Stimulated activated CD8-positive, alpha-beta memory T cell treated with anti-CD3 and anti-CD28 coated beads, Interleukin-7, amount 100 ng/mL, for 4 hours (primary cell): ENCODE measurements around the gene PDZD8.
"Not testable (repeated sequence)": the region's sequence is repeated elsewhere in the genome, so short reads cannot be mapped to it uniquely, and the experiment has no call there.

Source experiments
- DNase-seq, 2 donors: peaks; one replicate each; pipeline ENCODE4 v3.0.0-alpha.2; 2020; ENCODE audit warnings: low read depth in 2 of 2

Gene PDZD8

DNA sequence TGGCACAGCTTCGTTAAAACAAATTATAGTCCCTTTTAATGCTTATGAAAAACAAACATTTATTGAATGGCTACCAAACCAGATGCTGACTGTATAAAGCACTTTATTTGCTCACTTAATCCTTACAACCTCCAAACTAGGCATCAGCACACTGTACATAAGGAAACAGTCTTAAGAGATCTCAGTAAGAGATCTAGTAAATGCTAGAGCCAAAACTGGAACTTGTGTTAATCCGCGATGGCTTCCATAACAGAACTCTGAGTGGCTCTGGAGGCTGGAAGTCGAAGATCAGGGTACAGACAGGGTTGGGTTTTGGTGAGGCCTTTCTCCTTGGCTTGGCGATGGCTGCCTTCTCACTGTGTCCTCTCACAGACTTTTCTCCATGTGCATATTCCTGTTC lies 27.0 kb downstream of the PDZD8 start:
- no peak for DNase-seq

DNA sequence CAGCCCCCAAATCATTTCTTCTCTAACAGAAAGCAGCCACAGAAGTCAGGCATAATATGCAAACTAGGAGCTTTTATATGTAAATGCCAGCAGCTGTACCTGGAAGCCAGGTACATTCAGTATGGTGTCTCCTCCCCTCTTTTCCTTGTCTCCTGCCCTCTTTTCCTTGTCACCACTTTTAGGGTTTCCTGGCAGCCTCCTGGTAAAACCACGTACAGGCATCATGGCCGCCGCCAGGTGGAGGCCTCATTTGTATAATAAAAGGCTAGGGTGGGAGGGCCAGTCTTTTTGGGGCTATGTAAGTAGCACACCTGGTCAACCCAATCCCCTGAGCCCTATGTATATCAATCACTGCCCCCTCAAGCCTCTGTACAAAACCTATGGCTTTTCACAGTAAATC lies 28.7 kb downstream of the PDZD8 start:
- no peak for DNase-seq

DNA sequence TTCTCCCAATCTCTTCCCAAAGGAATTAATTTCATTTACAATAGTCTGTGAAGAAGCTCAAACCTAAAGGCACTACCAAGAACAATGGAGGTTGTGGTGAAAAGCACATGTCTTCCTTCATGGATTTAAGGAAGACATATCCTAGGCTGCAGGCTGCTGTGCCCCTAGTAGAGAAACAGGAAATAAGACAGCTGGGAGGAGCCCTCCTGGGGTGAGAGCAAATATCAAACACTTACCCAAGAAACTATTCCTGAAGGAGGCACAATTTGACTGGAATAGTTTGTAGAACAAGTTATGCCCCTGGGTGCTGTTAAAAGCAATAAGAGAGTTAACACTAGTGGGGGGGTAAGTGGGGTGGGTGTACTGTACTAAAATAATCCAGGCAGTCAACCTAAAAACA lies 30.1 kb downstream of the PDZD8 start:
- no peak for DNase-seq

DNA sequence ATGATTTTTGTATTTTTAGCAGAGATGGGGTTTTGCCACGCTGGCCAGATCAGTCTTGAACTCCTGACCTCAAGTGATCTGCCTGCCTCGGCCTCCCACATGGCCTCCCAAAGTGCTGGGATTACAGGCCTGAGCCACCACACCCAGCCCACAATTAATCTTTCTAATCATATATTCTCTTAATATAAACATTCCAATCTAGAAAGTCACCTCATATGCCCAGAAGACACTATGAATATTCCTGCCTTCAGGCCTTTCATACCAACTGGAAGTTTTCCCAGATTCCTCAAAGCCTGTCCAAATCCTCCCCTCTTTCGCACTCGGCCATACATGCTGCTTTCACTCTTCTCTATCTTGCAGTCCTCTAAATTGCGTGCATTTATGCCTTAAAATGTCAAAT lies 32.6 kb downstream of the PDZD8 start:
- no peak for DNase-seq

DNA sequence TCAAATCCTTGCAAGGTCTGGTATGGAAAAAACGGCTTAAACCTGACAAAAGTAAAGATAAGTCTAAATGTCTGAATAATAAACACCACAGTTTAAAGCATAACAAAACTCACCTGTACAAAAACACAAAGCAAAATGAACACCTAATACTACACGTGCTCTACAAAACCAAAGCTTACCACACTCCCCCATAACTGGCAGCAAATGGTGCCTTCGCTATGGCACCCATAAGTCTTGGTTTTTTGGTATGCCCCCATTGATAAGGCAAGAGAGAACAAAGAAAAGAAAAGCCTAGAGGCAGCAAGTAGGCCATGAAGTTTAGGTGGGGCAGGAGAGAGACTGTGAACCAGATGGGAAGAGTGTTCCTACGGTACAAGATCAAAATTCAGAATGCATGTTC lies 34.2 kb downstream of the PDZD8 start:
- DNase-seq: no peak

DNA sequence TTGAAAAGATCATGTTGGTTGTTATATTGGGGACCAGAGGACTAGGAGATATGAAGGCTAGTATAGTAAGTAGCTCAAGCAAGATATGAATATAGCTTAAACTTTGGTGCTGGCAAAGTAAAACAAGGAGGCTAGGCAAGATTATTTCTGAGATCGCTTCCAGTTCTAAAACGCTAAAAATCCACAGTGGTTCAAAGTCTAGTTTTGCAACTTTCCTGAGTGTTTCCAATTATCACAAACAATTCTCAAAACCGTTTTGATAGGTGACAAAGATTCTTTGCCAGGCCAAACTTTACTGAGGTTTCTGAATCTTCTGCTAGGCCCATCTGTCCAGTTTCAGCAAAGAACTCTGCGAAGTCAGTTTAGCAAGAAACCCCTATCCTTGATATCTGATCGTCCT lies 35.3 kb downstream of the PDZD8 start:
- no peak for DNase-seq

DNA sequence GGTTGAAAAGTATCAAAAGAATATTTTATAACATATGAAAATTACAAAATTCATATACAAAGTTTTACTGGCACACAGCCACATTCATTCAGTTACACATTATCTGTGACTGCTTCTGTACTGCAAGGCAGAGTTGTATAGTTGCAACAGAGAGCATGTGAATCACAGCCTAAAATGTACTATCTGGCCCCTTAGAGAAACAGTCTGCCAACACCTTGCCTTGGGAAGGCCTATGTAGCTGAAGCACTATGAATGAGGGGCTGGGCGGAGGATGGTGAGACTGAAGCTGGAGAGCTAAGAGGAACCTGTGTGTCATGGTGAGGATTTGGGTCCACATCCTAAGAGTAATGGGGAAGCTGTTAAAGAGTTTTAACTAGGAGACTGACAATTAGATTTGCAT lies 35.7 kb downstream of the PDZD8 start:
- DNase-seq: no peak

DNA sequence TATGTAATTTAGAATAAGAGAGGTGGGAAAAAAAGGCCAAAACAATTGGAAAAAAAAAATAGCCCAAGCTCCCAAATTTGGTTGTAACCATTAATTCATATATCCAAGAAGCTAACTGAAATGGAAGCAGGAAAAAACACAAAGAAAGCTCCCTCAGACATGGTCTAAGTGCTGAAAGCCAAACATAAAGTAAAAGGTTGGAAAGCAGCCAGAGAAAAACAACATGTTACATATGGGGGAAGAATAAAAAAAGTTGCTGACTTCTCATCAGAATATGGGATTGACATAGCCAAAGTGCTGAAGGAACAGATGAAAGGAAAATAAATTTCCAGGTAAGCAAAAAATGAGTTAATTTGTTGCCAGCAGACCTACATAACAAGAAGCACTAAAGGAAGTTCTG lies 40.3 kb downstream of the PDZD8 start:
- DNase-seq: no peak

DNA sequence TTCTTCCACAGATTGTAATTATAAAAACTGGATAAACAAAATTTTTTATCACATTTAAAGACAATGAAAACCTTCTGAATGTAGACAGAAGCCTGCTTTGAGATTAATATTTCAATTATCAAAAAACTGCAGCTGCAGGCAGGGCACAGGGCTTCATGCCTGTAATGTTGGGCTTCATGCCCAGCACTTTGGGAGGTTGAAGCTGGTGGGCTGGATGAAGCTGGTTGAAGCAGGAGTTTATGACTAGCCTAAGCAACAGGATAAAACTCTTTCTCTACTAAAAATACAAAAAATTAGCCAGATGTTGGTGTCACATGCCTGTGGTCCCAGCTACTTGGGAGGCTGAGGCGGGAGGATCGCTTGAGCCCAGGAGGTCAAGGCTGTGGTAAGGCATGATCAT lies 41.2 kb downstream of the PDZD8 start:
- DNase-seq: no peak

DNA sequence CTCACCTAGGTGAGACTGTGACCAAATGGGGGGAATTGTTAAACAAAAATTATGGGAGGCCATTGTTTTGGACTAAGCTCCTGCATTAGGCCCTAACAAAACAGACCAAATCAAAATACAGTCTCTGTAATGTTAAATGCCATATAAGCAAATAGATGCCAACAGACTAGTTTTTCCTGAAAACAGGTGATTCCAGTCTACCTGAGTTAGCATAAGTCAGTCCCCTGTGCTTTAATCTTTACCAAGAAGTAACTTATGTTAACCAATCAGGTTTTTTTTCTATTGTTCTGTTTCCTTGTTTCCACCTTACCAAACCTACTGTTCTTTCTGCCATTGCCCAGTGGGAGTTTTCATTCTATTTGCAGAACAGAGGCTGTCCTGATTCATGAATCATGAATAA lies 48.0 kb downstream of the PDZD8 start:
- DNase-seq: no peak

DNA sequence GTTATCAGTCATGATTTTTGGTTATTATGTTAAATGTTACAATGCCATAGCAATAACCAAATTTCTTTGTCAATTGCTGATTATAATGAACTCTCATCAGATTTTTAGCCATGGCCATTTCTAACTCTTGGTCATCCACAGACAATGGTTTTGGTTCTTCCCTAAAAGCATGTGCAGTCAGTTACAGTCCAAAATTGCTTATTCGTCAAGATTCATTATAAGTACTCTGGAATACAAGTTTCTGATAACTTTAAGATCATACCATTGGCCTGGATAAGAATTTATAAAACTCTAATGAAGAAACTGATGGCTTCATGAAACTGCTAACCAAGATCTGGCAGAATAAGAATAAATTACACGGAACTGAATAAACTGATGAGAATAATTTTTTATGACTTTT lies 50.9 kb downstream of the PDZD8 start:
- no peak for DNase-seq

DNA sequence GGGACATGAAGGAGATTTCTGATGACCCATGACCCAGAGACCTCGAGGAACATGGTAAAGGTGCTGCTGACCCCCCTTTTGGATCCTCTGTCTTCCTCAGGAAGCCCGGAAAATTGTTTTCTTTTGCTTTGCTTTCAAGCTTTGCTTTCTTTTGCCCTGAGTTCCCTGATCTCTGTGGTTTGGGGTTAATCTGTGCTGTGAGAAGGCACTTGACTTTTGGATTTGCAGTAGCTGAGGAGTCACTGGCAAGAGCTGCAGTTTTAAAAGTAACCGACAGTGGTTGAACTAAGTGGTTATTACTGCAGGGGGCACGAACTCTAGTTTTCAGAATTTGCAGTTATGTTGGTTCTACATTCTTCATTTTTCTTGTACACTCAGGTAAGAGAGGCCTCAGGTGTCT lies 53.0 kb downstream of the PDZD8 start:
- no peak for DNase-seq

DNA sequence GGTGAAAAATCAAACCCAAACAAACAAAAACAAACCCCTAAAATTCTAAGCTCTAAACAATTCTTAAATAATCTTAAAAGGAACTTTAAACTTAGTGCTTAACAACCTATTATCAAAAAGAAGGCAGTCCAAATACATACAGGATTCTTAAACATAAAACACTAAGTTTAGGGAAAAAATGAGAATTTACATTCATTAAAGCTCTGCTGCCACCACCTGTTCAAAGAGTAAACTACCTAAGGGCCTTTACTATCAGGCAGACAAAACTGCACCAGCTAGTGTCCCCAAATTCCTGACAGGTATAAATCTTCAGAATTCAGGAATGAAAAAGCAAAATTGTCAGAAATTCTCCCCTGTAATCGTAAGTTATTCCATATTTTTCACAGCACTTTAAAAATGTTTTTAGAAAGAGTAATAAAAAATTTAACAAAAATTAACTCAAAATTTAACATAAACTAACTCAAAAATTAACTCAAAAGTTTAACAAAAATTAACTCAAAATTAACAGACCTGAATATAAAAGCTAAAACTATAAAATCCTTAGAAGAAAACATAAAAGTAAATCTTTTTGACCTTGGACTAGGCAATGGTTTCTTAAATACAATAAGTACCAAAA lies 55.1 kb downstream of the PDZD8 start:
- DNase-seq: no peak

DNA sequence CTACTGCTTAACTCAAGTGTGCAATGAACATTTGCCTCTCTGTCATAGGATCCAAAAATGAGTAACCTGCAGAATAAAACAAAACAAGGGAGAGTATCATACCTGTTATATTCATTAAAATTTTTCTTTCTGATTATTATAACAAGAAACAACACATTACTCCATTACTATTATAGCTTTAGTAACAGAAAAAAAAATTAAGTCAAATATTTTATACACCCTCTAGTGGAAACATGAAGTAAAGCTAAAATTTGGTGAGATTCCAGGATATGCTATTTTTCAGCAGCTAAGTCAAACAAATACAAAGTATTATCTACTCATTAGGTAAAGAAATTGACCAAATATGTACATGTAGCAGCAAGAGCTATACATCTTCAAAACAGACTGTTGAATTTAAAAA lies 56.3 kb downstream of the PDZD8 start:
- no peak for DNase-seq

DNA sequence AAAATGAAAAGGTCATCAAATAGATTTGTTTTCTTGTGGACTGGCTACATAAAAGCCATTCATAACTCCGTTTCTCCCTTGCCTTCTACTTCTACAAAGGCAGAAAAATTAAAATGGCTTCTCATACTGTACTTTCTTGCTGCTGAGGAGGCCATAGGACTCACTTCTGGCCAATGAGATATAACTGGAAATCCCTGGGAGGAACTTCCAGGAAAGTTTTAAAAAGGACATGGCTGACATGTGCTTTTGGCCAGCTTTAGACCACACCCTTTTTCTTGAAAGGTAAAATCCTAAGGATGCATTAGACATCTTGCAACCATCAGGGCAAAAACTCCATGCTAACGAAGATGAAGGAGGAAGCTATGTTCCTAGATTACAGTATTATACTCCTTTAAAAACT lies 58.5 kb downstream of the PDZD8 start:
- no peak for DNase-seq

DNA sequence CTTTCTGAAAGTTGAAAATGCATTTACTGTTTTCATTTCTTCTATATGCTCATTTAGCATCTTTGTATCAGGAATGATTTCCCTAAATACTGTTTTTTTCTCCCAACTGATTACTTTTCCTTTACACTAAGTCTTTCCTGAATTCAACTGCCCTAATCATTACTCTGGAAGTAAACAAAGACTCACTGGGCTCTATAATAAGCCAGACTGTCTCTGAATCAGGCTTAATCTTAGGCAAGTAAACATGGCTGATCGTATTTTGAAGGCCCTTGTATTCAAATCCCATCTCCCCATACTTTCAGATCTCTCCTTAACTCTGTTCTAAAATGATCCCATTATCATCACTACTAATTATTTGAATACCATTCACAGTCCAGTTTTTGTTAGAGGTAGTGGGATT lies 61.6 kb downstream of the PDZD8 start:
- DNase-seq: no peak

DNA sequence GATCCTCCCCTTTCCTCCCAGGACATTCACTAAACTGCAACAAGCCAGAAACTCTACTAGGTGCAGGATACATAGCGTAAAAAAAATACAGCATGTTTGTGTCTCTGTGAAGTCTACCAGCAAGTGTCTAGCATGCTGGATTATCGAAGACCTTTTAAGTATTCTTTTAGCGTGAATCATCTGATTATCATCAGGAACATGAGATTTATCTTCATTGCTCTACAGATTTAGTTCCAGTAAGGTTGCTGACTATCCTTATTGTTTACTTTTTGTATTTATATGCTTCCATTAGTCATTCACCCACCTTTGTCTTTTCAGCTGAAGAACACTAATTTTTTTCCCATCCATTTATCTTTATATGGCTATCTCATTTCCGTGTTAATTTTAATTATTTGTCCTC lies 62.8 kb downstream of the PDZD8 start:
- no peak for DNase-seq

DNA sequence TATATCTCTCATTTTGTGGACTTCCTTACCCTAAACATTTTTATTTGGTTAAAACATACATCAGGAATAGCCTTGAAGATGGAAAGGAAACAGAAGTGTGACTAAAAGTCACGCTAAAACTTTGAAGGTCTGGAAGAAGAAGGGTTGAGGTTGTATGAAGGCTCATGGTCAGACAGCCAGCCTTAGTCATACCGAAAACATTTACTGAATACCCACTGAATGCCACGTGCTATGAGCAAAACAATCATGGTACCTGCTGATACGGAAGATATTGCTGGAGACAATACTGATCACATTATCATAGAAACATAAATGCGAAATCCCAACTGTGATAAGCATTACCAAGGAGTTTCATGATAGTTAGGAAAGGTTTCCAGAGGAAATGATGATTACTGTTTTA lies 64.0 kb downstream of the PDZD8 start:
- no peak for DNase-seq

DNA sequence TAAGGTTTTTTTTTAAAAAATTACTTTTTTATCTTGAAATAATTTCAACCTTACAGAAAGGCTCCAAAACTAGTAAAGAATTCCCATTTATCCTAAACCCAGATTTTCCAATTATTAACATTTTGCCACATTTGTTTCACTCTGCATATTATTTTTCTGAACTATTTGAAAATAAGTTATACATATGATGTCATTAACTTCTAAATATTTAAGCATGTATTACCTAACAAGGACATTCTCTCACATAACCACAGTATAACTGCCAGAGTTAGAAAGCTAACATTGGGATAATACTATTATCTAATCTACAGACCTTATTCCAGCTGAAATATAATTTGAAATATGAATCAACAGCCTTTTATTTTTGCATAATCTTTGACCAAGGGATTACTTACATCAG lies 68.6 kb downstream of the PDZD8 start:
- DNase-seq: no peak

DNA sequence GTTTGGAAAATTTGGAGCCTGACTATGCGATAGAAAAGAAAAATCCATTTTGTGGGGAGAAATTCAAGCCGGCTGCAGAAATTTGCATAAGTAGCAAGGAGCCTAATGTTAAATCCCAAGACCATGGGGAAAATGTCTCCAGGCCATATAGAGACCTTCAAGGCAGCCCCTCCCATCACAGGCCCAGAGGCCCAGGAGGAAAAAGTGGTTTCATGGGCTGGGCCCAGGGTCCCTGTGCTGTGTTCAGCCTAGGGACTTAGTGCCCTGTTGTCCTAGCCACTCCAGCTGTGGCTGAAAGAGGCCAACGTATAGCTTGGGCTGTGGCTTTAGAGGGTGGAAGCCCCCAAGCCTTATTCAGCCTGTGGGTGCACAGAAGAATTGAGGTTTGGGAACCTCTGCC lies 71.8 kb downstream of the PDZD8 start:
- DNase-seq: not testable (repeated sequence)

DNA sequence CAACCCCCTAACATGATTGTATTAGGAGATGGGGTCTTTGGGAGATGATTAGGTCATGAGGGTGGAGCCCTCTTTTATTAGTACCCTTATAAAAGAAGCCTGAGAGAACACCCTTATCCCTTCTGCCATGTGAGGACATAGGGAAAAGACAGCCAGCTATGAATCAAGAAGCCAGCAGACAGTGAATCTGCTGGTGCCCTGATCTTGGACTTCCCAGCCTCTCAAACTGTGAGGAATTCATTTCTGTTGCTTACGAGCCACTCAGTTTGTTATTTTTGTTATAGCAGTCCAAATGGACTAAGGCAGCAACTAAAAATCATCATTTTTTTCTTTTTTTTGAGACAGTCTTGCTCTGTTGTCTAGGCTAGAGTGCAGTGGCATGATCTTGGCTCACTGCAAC lies 74.6 kb downstream of the PDZD8 start:
- DNase-seq: no peak

DNA sequence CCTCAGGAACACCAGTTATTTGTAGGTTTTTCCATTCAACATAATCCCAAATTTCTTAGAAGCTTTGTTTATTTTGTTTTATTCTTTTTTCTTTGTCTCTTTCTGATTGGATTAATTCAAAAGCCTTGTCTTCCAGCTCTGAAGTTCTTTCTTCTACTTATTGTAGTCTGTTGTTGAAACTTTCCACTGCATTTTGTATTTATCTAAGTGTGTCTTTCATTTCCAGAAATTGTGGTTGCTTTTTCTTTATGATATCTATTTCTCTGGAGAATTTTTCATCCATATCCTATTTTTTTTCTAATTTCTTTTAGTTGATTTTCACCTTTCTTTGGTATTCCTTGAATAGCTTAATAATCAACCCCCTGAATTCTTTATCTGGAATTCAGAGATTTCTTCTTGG lies 75.8 kb downstream of the PDZD8 start:
- no peak for DNase-seq

DNA sequence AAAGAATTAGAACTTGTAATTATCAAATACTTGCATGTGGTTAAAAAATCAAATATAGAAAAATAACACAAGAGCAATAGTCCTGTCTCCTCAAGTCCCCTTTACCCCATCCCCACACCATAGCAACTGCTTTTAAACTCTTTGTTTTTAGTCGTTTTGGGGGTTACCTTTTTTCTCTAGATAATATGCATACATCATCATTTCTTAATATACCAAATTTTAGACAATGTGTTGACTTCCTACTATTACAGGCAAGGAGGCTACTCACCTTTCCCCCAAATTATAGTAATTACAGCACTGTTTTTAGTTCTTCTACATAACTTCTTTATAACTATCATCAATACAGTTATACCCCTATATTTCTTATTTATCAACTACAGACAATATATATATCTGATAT lies 77.0 kb downstream of the PDZD8 start:
- DNase-seq: no peak

DNA sequence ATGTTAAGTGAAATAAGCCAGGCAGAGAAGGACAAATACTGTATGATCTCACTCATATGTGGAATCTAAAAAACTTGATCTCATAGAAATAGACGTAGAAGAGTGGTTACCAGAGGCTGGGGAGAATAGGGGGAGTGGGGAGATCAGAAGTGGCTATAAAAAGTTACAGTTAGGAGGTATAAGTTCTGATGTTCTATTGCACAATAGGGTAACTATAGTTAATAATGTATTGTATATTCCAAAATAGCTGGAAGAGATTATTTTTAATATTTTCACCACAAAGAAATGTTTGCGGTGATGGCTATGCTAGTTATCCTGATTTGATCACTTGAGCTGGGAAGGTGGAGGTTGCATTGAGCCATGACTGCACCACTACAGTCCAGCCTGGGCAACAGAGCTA lies 80.5 kb downstream of the PDZD8 start:
- DNase-seq: no peak
